IPS-NIHi7 (cell line): ENCODE results near the gene TMEM255B.
A peak's percentile ranks its signal among the peaks of the same experiment; 100 is the strongest.

ENCODE experiments used
- DNase-seq: peaks from one replicate; pipeline ENCODE4 v3.0.0; 2012; ENCODE audit warnings: mixed read lengths; ENCODE audit errors: extremely low spot score

The TMEM255B gene

GRCh38 chr13:113802090-113802531, 43.1 kb downstream of the TMEM255B start:
- peak; percentile 88 for DNase-seq

- peak; percentile 52 for DNase-seq
Measured at GRCh38 chr13:113802761-113803160, 43.7 kb downstream of the TMEM255B start.

- no peak for DNase-seq
Measured at GRCh38 chr13:113803409-113804016, 44.5 kb downstream of the TMEM255B start.

GRCh38 chr13:113804017-113804702, 45.1 kb downstream of the TMEM255B start:
- no peak for DNase-seq

- no peak for DNase-seq
Measured at GRCh38 chr13:113804703-113805430, 45.8 kb downstream of the TMEM255B start.

- DNase-seq, result no peak
Measured at GRCh38 chr13:113805431-113806103, 46.5 kb downstream of the TMEM255B start.

GRCh38 chr13:113806104-113806471, 47.1 kb downstream of the TMEM255B start:
- DNase-seq, result no peak

- DNase-seq, result no peak
Measured at GRCh38 chr13:113806526-113806925, 47.5 kb downstream of the TMEM255B start.

- no peak for DNase-seq
Measured at GRCh38 chr13:113808058-113808834, 49.2 kb downstream of the TMEM255B start.

- DNase-seq, result no peak
Measured at GRCh38 chr13:113809934-113810333, 50.9 kb downstream of the TMEM255B start.

GRCh38 chr13:113810640-113811039, 51.6 kb downstream of the TMEM255B start:
- DNase-seq, result no peak

GRCh38 chr13:113811081-113811928, 52.3 kb downstream of the TMEM255B start:
- DNase-seq, result no peak

- DNase-seq, result no peak
Measured at GRCh38 chr13:113812178-113813040, 53.4 kb downstream of the TMEM255B start.

GRCh38 chr13:113813070-113813748, 54.2 kb downstream of the TMEM255B start:
- no peak for DNase-seq

GRCh38 chr13:113813749-113814434, 54.9 kb downstream of the TMEM255B start:
- DNase-seq, result no peak

GRCh38 chr13:113814435-113814821, 55.4 kb downstream of the TMEM255B start:
- DNase-seq, result no peak

- no peak for DNase-seq
Measured at GRCh38 chr13:113815151-113816058, 56.4 kb downstream of the TMEM255B start.
